ENCODE data around the gene SLC2A3.

DNA sequence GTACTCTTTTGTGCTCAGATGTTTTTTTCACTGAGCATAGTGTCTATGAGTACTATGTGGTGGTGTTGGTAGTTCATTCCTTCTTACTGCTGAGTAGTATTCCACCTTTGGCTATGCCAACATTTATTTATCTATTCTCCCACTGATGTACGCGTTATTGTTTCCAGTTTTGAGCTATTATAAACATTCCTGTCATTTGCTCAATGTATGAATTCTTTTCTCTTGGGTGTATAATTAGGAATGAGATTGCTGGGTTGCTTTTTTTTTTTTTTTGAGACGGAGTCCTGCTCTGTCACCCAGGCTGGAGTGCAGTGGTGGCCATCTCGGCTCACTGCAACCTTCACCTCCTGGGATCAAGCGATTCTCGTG, 37.5 kb upstream of the SLC2A3 start:
- TF ChIP-seq, protein P1, sequence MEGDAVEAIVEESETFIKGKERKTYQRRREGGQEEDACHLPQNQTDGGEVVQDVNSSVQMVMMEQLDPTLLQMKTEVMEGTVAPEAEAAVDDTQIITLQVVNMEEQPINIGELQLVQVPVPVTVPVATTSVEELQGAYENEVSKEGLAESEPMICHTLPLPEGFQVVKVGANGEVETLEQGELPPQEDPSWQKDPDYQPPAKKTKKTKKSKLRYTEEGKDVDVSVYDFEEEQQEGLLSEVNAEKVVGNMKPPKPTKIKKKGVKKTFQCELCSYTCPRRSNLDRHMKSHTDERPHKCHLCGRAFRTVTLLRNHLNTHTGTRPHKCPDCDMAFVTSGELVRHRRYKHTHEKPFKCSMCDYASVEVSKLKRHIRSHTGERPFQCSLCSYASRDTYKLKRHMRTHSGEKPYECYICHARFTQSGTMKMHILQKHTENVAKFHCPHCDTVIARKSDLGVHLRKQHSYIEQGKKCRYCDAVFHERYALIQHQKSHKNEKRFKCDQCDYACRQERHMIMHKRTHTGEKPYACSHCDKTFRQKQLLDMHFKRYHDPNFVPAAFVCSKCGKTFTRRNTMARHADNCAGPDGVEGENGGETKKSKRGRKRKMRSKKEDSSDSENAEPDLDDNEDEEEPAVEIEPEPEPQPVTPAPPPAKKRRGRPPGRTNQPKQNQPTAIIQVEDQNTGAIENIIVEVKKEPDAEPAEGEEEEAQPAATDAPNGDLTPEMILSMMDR (IDR thresholded peaks at IDR 0.05) = no peak
- no peak for TF ChIP-seq POLR2A (IDR thresholded peaks at IDR 0.05)

All from esophagus squamous epithelium (tissue), 4 donors.